NOMO-1 treated with DMSO at 0.1 percent for 48 hours (cell line): ENCODE data around the gene SASH3.
A peak's percentile ranks its signal among the peaks of the same experiment; 100 is the strongest.

ENCODE experiments used
- DNase-seq: peaks from one replicate; lab custom pipeline; 2025; ENCODE audit not compliant: unreplicated experiment; lab: John Stamatoyannopoulos, UW

The SASH3 gene

GRCh38 chrX:129759576-129760061, 20.1 kb upstream of the SASH3 start:
- DNase-seq = no peak

GRCh38 chrX:129760155-129760554, 19.6 kb upstream of the SASH3 start:
- DNase-seq = no peak

GRCh38 chrX:129760981-129761380, 18.8 kb upstream of the SASH3 start:
- no peak for DNase-seq

GRCh38 chrX:129761596-129761995, 18.2 kb upstream of the SASH3 start:
- DNase-seq = no peak

GRCh38 chrX:129762448-129762847, 17.3 kb upstream of the SASH3 start:
- DNase-seq = no peak

- DNase-seq = no peak
Measured at GRCh38 chrX:129763666-129764065, 16.1 kb upstream of the SASH3 start.

GRCh38 chrX:129768186-129768585, 11.6 kb upstream of the SASH3 start:
- DNase-seq = no peak

GRCh38 chrX:129768586-129769466, 10.9 kb upstream of the SASH3 start:
- no peak for DNase-seq

- no peak for DNase-seq
Measured at GRCh38 chrX:129769467-129770154, 10.1 kb upstream of the SASH3 start.

- no peak for DNase-seq
Measured at GRCh38 chrX:129771266-129771995, 8.3 kb upstream of the SASH3 start.

- DNase-seq = peak; percentile 99
Measured at GRCh38 chrX:129772796-129773431, 6.8 kb upstream of the SASH3 start.

GRCh38 chrX:129773649-129774458, 5.9 kb upstream of the SASH3 start:
- peak; percentile 23 for DNase-seq

- peak; percentile 70 for DNase-seq
Measured at GRCh38 chrX:129777218-129778030, 2.3 kb upstream of the SASH3 start.

- no peak for DNase-seq
Measured at GRCh38 chrX:129779086-129779672, 570 bp upstream of the SASH3 start.

- no peak for DNase-seq
Measured at GRCh38 chrX:129780441-129781105, 824 bp downstream of the SASH3 start.

- peak; percentile 82 for DNase-seq
Measured at GRCh38 chrX:129781134-129781672, 1.5 kb downstream of the SASH3 start.

- no peak for DNase-seq
Measured at GRCh38 chrX:129781680-129782495, 2.1 kb downstream of the SASH3 start.
